CD4-positive, alpha-beta T cell (primary cell): ENCODE data around the gene CHD3. TPM values are rescaled to one million over a fixed set of nuclear protein-coding genes. Genes with fewer than 3 reads are reported as not detected.
A peak's percentile ranks its signal among the peaks of the same experiment; 100 is the strongest.

Experiments
- ATAC-seq: fragments of 200-7000 bp; cut with Tn5 transposase; one replicate; pipeline ENCODE4 v1.10.0; 2022; ENCODE audit warnings: mild to moderate bottlenecking; ENCODE audit not compliant: poor library complexity
- CTCF ChIA-PET: fragments of 350-600 bp; sonication (Branson Sonifier 250); formaldehyde crosslinking; loops from one replicate; lab custom pipeline; 2021; ENCODE audit warnings: antibody characterized with exemption, inconsistent platforms; lab: Charles Lee
- POLR2A ChIA-PET: fragments of 350-600 bp; sonication (Branson Sonifier 250); formaldehyde crosslinking; loops from one replicate; lab custom pipeline; 2021; ENCODE audit warnings: antibody characterized with exemption, inconsistent platforms; lab: Charles Lee
- DNase-seq, 14 experiments: peaks; one replicate each; pipeline ENCODE4 v3.0.0-alpha.2; 2013 to 2020; ENCODE audit warnings: mixed read lengths in 2 of 14
- H3K27ac ChIP-seq, 2 donors: one replicate each; pipeline versions ENCODE4 v1.5.1 to v1.7.0; 2013; ENCODE audit warnings: low read length in 2 of 2, low read depth in 1 of 2, mild to moderate bottlenecking in 1 of 2
- H3K27me3 ChIP-seq, 2 experiments: 1 replicate in 1 of 2; 2 replicates in 1 of 2; pipeline versions ENCODE4 v1.6.1 to v1.7.0; 2013; ENCODE audit warnings: low read length in 2 of 2, control low read depth in 1 of 2, mild to moderate bottlenecking in 1 of 2, moderate library complexity in 1 of 2; ENCODE audit not compliant: insufficient read depth in 2 of 2, control insufficient read depth in 1 of 2
- H3K36me3 ChIP-seq: one replicate; pipeline ENCODE4 v1.6.1; 2013; ENCODE audit warnings: low read length, control low read depth; ENCODE audit not compliant: insufficient read depth
- H3K4me1 ChIP-seq: one replicate; pipeline ENCODE4 v1.6.1; 2013; ENCODE audit warnings: low read length, control low read depth; ENCODE audit not compliant: insufficient read depth
- H3K4me3 ChIP-seq: one replicate; pipeline ENCODE4 v1.5.1; 2013; ENCODE audit warnings: mild to moderate bottlenecking, low read length, moderate library complexity
- H3K9me3 ChIP-seq, 2 experiments: 1 replicate in 1 of 2; 2 replicates in 1 of 2; pipeline versions ENCODE4 v1.6.1 to v1.7.0; 2013; ENCODE audit warnings: low read length in 2 of 2, mild to moderate bottlenecking in 2 of 2, control low read depth in 1 of 2, moderate library complexity in 1 of 2; ENCODE audit not compliant: control insufficient read depth in 1 of 2, insufficient read depth in 1 of 2
- H3K27ac Mint-ChIP-seq: one replicate; pipeline ENCODE4 v1.8.0; 2020; ENCODE audit warnings: mixed read lengths
- H3K27me3 Mint-ChIP-seq: one replicate; pipeline ENCODE4 v1.8.0; 2021; ENCODE audit warnings: mixed read lengths
- H3K36me3 Mint-ChIP-seq: one replicate; pipeline ENCODE4 v1.8.0; 2021; ENCODE audit warnings: low read depth, mixed read lengths
- H3K4me1 Mint-ChIP-seq: one replicate; pipeline ENCODE4 v1.8.0; 2021; ENCODE audit warnings: low read depth, mixed read lengths
- H3K4me3 Mint-ChIP-seq: one replicate; pipeline ENCODE4 v1.8.0; 2020; ENCODE audit warnings: mild to moderate bottlenecking, mixed read lengths
- H3K9me3 Mint-ChIP-seq: one replicate; pipeline ENCODE4 v1.8.0; 2020; ENCODE audit warnings: mixed read lengths
- CTCF ChIP-seq: fragments of 200-600 bp; IDR thresholded peaks from one replicate; pipeline ENCODE4 v1.8.0; 2022; ENCODE audit warnings: antibody characterized with exemption, mild to moderate bottlenecking
- intact Hi-C, 2 experiments: fragments of 100-400 bp; cut with DNase I in 1 of 2; cut with micrococcal nuclease in 1 of 2; formaldehyde crosslinking; loops; one replicate each; pipeline versions ENCODE4 v1.15.1 to v1.9.0; 2023 to 2025; cut with DNase I, micrococcal nuclease
- total RNA-seq, 174 experiments: library from RNA in 2 of 174; stranded (reverse) in 2 of 174; gene quantifications; one replicate each; pipeline ENCODE4 v1.2.3 and lab custom pipeline; 2021 to 2026

Gene CHD3
- total RNA-seq, 2 experiments from 2014 or later, result 263 to 297 TPM

GRCh38 chr17:7915179-7915610 is 26.6 kb downstream of the CHD3 start:
- POLR2A ChIA-PET, result interaction anchor here (0.7 to 4.3 kb wide), 17 partner anchors 16 to 264 kb away, joined by 3 to 60 read pairs (median 5); partner anchors contain the start of genes CNTROB, CYB5D1, KCNAB3 and NAA38
- H3K36me3 Mint-ChIP-seq, result peaks cover 23% of the 10 kb centered on the region
- H3K4me1 ChIP-seq, result peaks cover 35% of the 10 kb centered on the region

GRCh38 chr17:7915611-7916384 is 27.2 kb downstream of the CHD3 start, which contains the start of gene RNF227:
TSS of gene RNF227 (minus strand) at chr17:7916289. CDS start at chr17:7916195, 94 bp downstream.
- Mint-ChIP-seq H3K36me3 (peaks cover 17% of the 10 kb centered on the region), H3K4me1 (peaks cover 30% of the 10 kb centered on the region), H3K27me3 (no peaks in the 10 kb centered on the region), H3K4me3 (peak within 1 kb of the TSS; percentile 89), H3K9me3 (no peaks in the 10 kb centered on the region), H3K27ac (peak within 1 kb of the TSS; percentile 90)
- Histone ChIP-seq H3K4me1 (peaks cover 35% of the 10 kb centered on the region), H3K27ac (peak within 1 kb of the TSS; percentile 71 to 80), H3K36me3 (peaks cover 20% of the 10 kb centered on the region), H3K27me3 (no peaks in the 10 kb centered on the region), H3K4me3 (peak within 1 kb of the TSS; percentile 77), H3K9me3 (no peaks in the 10 kb centered on the region)
- TF ChIP-seq CTCF, result no peak
- DNase-seq, result peak; percentile 68 to 94 (median 74)
- ChIA-PET CTCF (interaction anchor here (0.9 to 3.8 kb wide), 5 partner anchors 16 to 141 kb away, joined by 4 to 50 read pairs (median 6); partner anchors contain the start of genes CNTROB and TRAPPC1), POLR2A (interaction anchor here (0.6 to 4.3 kb wide), 27 partner anchors 11 to 305 kb away, joined by 3 to 60 read pairs (median 4); partner anchors contain the start of genes CNTROB, CYB5D1, KCNAB3 and NAA38)
- ATAC-seq, result peak; percentile 73
- intact Hi-C loops, result loop anchor here (1.0 to 10.0 kb wide), 5 partner anchors 15 to 91 kb away; partner anchors contain the start of genes CHD3 (in 1 of the 2) and CNTROB (in 1 of the 2)

More at GRCh38 chr17:7915179-7915610, 26.6 kb downstream of the CHD3 start:
- CTCF ChIA-PET, result interaction anchor here (1.3 to 3.8 kb wide), 4 partner anchors 17 to 142 kb away, joined by 5 to 50 read pairs (median 6); partner anchors contain the start of genes CNTROB and TRAPPC1
- peak overlapping the region; percentile 88 for H3K27ac Mint-ChIP-seq
- intact Hi-C loops, result loop anchor here (2.0 to 10.0 kb wide), 3 partner anchors 26 to 90 kb away; partner anchors contain the start of gene CHD3 (in 1 of the 2)
- no peaks in the 10 kb centered on the region for H3K9me3 Mint-ChIP-seq
- ATAC-seq (no peak), DNase-seq (no peak)
- no peak for TF ChIP-seq CTCF
- no peaks in the 10 kb centered on the region for H3K27me3 Mint-ChIP-seq
- H3K4me1 Mint-ChIP-seq, result peaks cover 30% of the 10 kb centered on the region
- H3K4me3 Mint-ChIP-seq, result peak overlapping the region; percentile 89
- Histone ChIP-seq H3K36me3 (peaks cover 26% of the 10 kb centered on the region), H3K9me3 (no peaks in the 10 kb centered on the region), H3K27me3 (no peaks in the 10 kb centered on the region), H3K4me3 (peak overlapping the region; percentile 77), H3K27ac (peak overlapping the region; percentile 71 to 80)

DNA sequence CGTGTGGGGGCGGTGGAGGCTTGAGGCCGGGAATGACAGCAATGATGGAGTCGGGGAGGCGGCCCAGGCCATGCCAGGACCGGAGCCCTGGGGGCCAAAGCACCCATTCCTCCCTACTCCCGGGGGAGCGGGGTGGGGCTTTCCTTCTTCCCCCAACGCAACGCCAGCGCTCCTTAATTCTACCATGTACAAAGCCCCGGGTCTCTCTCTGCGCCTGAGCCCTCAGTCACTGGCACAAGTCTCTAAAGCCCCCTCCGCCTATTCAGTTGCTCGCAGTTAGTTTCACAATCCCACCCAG is 27.7 kb downstream of the CHD3 start:
- peaks cover 35% of the 10 kb centered on the region for H3K4me1 ChIP-seq
- Mint-ChIP-seq H3K4me1 (peaks cover 30% of the 10 kb centered on the region), H3K9me3 (no peaks in the 10 kb centered on the region), H3K4me3 (peak overlapping the region; percentile 77), H3K36me3 (peaks cover 12% of the 10 kb centered on the region), H3K27me3 (no peaks in the 10 kb centered on the region), H3K27ac (peak overlapping the region; percentile 90)
- no peak for DNase-seq
- peak overlapping the region; percentile 64 to 77 for H3K27ac ChIP-seq
- H3K9me3 ChIP-seq, result no peaks in the 10 kb centered on the region
- H3K4me3 ChIP-seq, result peak overlapping the region; percentile 77
- CTCF ChIA-PET, result interaction anchor here (0.9 to 3.8 kb wide), 5 partner anchors 16 to 141 kb away, joined by 4 to 50 read pairs (median 6); partner anchors contain the start of genes CNTROB and TRAPPC1
- no peak for TF ChIP-seq CTCF
- ATAC-seq, result no peak
- intact Hi-C loops, result loop anchor here (1.0 to 10.0 kb wide), 4 partner anchors 14 to 92 kb away; partner anchors contain the start of gene CNTROB (in 1 of the 2)
- no peaks in the 10 kb centered on the region for H3K27me3 ChIP-seq
- H3K36me3 ChIP-seq, result peaks cover 14% of the 10 kb centered on the region
- POLR2A ChIA-PET, result interaction anchor here (0.6 to 4.3 kb wide), 24 partner anchors 10 to 305 kb away, joined by 3 to 60 read pairs (median 4); partner anchors contain the start of genes CNTROB, CYB5D1, KCNAB3 and NAA38
